Stimulated activated CD4-positive, alpha-beta T cell treated with anti-CD3 and anti-CD28 coated beads, TNF-alpha, amount 100 ng/mL, for 24 hours (primary cell): ENCODE data around the gene SCAPER.

ENCODE experiments used
- DNase-seq, 3 experiments: peaks; one replicate each; pipeline ENCODE4 v3.0.0-alpha.2; 2020; ENCODE audit warnings: low read depth in 3 of 3

Gene SCAPER

GRCh38 chr15:76359152-76359551 lies 546.0 kb downstream of the SCAPER start:
- no peak for DNase-seq

GRCh38 chr15:76358453-76358852 lies 546.7 kb downstream of the SCAPER start:
- no peak for DNase-seq

GRCh38 chr15:76354823-76355440 lies 550.2 kb downstream of the SCAPER start:
- DNase-seq = no peak

GRCh38 chr15:76353903-76354302 lies 551.2 kb downstream of the SCAPER start:
- no peak for DNase-seq

- DNase-seq = no peak
Measured at GRCh38 chr15:76353023-76353577, 552.0 kb downstream of the SCAPER start.

GRCh38 chr15:76349301-76350070 lies 555.7 kb downstream of the SCAPER start:
- DNase-seq = no peak

- DNase-seq = no peak
Measured at GRCh38 chr15:76347482-76348055, 557.6 kb downstream of the SCAPER start.

GRCh38 chr15:76346669-76347481 lies 558.3 kb downstream of the SCAPER start:
- DNase-seq = no peak

GRCh38 chr15:76345880-76346668 lies 559.1 kb downstream of the SCAPER start:
- no peak for DNase-seq

GRCh38 chr15:76345583-76345879 lies 559.6 kb downstream of the SCAPER start:
- DNase-seq = no peak

GRCh38 chr15:76344893-76345582 lies 560.1 kb downstream of the SCAPER start:
- no peak for DNase-seq

- no peak for DNase-seq
Measured at GRCh38 chr15:76343313-76343996, 561.7 kb downstream of the SCAPER start.

- peak in 1 of 3 experiments; percentile 25 for DNase-seq
Measured at GRCh38 chr15:76342382-76343201, 562.5 kb downstream of the SCAPER start.

- no peak for DNase-seq
Measured at GRCh38 chr15:76342058-76342381, 563.1 kb downstream of the SCAPER start.

GRCh38 chr15:76341366-76342057 lies 563.6 kb downstream of the SCAPER start:
- no peak for DNase-seq

- peak in 1 of 3 experiments; percentile 53 for DNase-seq
Measured at GRCh38 chr15:76340803-76341365, 564.3 kb downstream of the SCAPER start.

GRCh38 chr15:76340198-76340802 lies 564.8 kb downstream of the SCAPER start:
- no peak for DNase-seq
